ENCODE data around the gene EYA3.

Gene EYA3

GRCh38 chr1:27935721-27936120, 152.7 kb downstream of the EYA3 start:
- no peaks in the 10 kb centered on the region for H3K36me3 ChIP-seq (ENCODE audit: control insufficient read depth in 5 of 5, insufficient read depth in 5 of 5, low read length in 5 of 5)
- no peak overlapping the region for H3K9ac ChIP-seq (ENCODE audit: low read length in 5 of 5)
- no peak overlapping the region for H3K27ac ChIP-seq (ENCODE audit: low read depth, low read length)
- H3K9me3 ChIP-seq (ENCODE audit: control insufficient read depth in 5 of 5, low read length in 5 of 5), result no peaks in the 10 kb centered on the region
- H3K4me3 ChIP-seq (ENCODE audit: low read depth in 1 of 5, low read length in 5 of 5), result no peak overlapping the region
- H3K4me1 ChIP-seq (ENCODE audit: control insufficient read depth in 5 of 5, insufficient read depth in 5 of 5, low read length in 5 of 5), result peaks cover 0 to 13% (median 9%) of the 10 kb centered on the region in 5 donors
- peaks cover 11 to 17% (median 13%) of the 10 kb centered on the region in 5 donors for H3K27me3 ChIP-seq (ENCODE audit: control insufficient read depth in 5 of 5, insufficient read depth in 4 of 5, low read length in 5 of 5)

DNA sequence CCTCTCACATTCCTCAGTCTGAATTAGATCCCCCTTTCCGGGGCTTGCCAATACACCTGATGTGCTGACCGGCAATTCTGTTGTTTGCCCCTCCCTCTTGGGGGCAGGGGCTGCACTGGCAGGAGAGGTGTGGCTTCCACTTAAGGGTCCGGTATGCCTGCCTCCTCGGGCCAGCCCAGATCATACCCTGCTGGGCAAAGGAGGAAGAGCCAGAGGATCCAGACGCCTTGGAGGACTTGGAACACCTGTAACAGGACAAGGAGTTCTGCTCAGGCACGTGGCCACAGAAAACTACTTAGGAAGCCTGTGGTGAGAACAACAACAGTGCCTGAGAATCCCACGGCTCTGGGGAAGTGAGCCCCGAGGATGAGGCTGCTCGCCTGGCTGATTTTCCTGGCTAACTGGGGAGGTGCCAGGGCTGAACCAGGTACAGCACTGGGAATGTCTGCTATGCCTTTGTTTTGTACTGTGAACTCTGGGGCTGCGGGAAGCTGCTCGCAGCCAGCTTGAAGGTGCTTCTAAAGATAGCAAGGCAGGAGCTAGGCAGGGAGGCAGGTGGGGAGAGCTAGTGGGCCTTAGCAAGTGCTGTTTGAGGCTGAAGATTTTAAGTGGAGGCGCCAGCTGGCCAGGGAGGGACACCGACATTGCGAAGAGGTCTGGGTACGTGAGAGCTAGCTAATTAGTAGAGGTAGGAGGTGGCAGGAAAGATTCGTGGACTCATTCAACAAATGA, 153.4 kb downstream of the EYA3 start, which contains the start of gene SMPDL3B:
Gene SMPDL3B (plus strand): TSS at position 183 of the 732 bp plus-strand sequence. CDS start 184 bp downstream, at position 367.
- H3K9me3 ChIP-seq (ENCODE audit: control insufficient read depth in 5 of 5, low read length in 5 of 5), result no peaks in the 10 kb centered on the region
- peak within 1 kb of the TSS in 2 of 5 donors; percentile 13 to 29 for H3K4me3 ChIP-seq (ENCODE audit: low read depth in 1 of 5, low read length in 5 of 5)
- H3K27me3 ChIP-seq (ENCODE audit: control insufficient read depth in 5 of 5, insufficient read depth in 4 of 5, low read length in 5 of 5), result peaks cover 11 to 17% (median 13%) of the 10 kb centered on the region in 5 donors
- H3K4me1 ChIP-seq (ENCODE audit: control insufficient read depth in 5 of 5, insufficient read depth in 5 of 5, low read length in 5 of 5), result peaks cover 0 to 13% (median 9%) of the 10 kb centered on the region in 5 donors
- peak within 1 kb of the TSS in 1 of 5 donors; percentile 48 for H3K9ac ChIP-seq (ENCODE audit: low read length in 5 of 5)
- no peaks in the 10 kb centered on the region for H3K36me3 ChIP-seq (ENCODE audit: control insufficient read depth in 5 of 5, insufficient read depth in 5 of 5, low read length in 5 of 5)
- H3K27ac ChIP-seq (ENCODE audit: low read depth, low read length), result no peak within 1 kb of the TSS

DNA sequence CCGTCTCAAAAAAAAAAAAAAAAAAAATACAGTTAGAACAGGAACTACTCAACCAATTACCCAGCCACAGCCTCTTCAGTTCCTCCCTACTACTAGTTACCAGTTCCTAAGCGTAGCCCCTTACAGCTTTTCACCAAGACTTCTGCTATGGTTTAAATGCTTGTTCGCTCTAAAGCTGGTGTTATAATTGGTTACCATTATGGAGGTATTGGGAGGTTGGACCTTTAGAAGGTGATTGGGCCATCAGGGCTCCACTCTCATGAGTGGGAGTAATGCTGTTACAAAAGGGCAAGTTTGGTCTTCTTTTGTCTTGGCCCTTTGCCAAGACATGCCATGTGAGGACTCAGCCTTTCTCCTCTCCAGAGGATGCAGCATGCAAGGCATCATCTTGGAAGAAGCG, 156.7 kb downstream of the EYA3 start:
- H3K4me1 ChIP-seq (ENCODE audit: control insufficient read depth in 5 of 5, insufficient read depth in 5 of 5, low read length in 5 of 5), result peaks cover 0 to 13% (median 9%) of the 10 kb centered on the region in 5 donors
- no peaks in the 10 kb centered on the region for H3K9me3 ChIP-seq (ENCODE audit: control insufficient read depth in 5 of 5, low read length in 5 of 5)
- no peak overlapping the region for H3K27ac ChIP-seq (ENCODE audit: low read depth, low read length)
- H3K9ac ChIP-seq (ENCODE audit: low read length in 5 of 5), result no peak overlapping the region
- peaks cover 11 to 17% (median 13%) of the 10 kb centered on the region in 5 donors for H3K27me3 ChIP-seq (ENCODE audit: control insufficient read depth in 5 of 5, insufficient read depth in 4 of 5, low read length in 5 of 5)
- H3K36me3 ChIP-seq (ENCODE audit: control insufficient read depth in 5 of 5, insufficient read depth in 5 of 5, low read length in 5 of 5), result no peaks in the 10 kb centered on the region
- no peak overlapping the region for H3K4me3 ChIP-seq (ENCODE audit: low read depth in 1 of 5, low read length in 5 of 5)

DNA sequence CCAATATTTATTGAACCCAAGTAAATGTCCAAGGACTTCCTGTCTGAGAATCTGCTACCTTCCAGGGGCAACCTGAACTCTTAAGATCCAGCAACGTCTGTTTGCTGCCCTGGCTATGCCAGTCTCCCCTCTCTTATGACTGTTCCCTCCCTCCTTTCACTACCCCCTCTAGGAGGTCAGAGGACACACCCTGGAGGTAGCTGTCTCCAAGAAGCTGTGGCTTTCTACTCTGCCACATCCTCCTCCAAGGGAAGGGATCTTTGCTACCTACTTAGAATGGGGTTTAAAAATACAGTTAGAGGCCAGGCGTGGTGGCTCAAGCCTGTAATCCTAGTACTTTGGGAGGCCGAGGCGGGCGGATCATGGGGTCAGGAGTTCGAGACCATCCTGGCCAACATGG, 157.2 kb downstream of the EYA3 start:
- Histone ChIP-seq H3K9me3 (ENCODE audit: control insufficient read depth in 5 of 5, low read length in 5 of 5) (no peaks in the 10 kb centered on the region), H3K4me1 (ENCODE audit: control insufficient read depth in 5 of 5, insufficient read depth in 5 of 5, low read length in 5 of 5) (peaks cover 0 to 13% (median 9%) of the 10 kb centered on the region in 5 donors), H3K9ac (ENCODE audit: low read length in 5 of 5) (no peak overlapping the region), H3K36me3 (ENCODE audit: control insufficient read depth in 5 of 5, insufficient read depth in 5 of 5, low read length in 5 of 5) (no peaks in the 10 kb centered on the region), H3K27me3 (ENCODE audit: control insufficient read depth in 5 of 5, insufficient read depth in 4 of 5, low read length in 5 of 5) (peaks cover 11 to 17% (median 13%) of the 10 kb centered on the region in 5 donors), H3K27ac (ENCODE audit: low read depth, low read length) (no peak overlapping the region), H3K4me3 (ENCODE audit: low read depth in 1 of 5, low read length in 5 of 5) (no peak overlapping the region)

GRCh38 chr1:27928216-27928954, 160.0 kb downstream of the EYA3 start:
- H3K4me1 ChIP-seq (ENCODE audit: control insufficient read depth in 5 of 5, insufficient read depth in 5 of 5, low read length in 5 of 5), result peaks cover 0 to 3% (median 0%) of the 10 kb centered on the region in 5 donors
- H3K9ac ChIP-seq (ENCODE audit: low read length in 5 of 5), result no peak overlapping the region
- no peak overlapping the region for H3K4me3 ChIP-seq (ENCODE audit: low read depth in 1 of 5, low read length in 5 of 5)
- H3K27ac ChIP-seq (ENCODE audit: low read depth, low read length), result no peak overlapping the region
- no peaks in the 10 kb centered on the region for H3K27me3 ChIP-seq (ENCODE audit: control insufficient read depth in 5 of 5, insufficient read depth in 4 of 5, low read length in 5 of 5)
- no peaks in the 10 kb centered on the region for H3K36me3 ChIP-seq (ENCODE audit: control insufficient read depth in 5 of 5, insufficient read depth in 5 of 5, low read length in 5 of 5)
- H3K9me3 ChIP-seq (ENCODE audit: control insufficient read depth in 5 of 5, low read length in 5 of 5), result no peaks in the 10 kb centered on the region

- no peaks in the 10 kb centered on the region for H3K4me1 ChIP-seq (ENCODE audit: control insufficient read depth in 5 of 5, insufficient read depth in 5 of 5, low read length in 5 of 5)
- no peaks in the 10 kb centered on the region for H3K9me3 ChIP-seq (ENCODE audit: control insufficient read depth in 5 of 5, low read length in 5 of 5)
- H3K4me3 ChIP-seq (ENCODE audit: low read depth in 1 of 5, low read length in 5 of 5), result no peak overlapping the region
These were observed 166.1 kb downstream of the EYA3 start for GRCh38 chr1:27922272-27922671.

More at GRCh38 chr1:27922272-27922671, 166.1 kb downstream of the EYA3 start:
- Histone ChIP-seq H3K27ac (ENCODE audit: low read depth, low read length) (no peak overlapping the region), H3K9ac (ENCODE audit: low read length in 5 of 5) (no peak overlapping the region), H3K27me3 (ENCODE audit: control insufficient read depth in 5 of 5, insufficient read depth in 4 of 5, low read length in 5 of 5) (no peaks in the 10 kb centered on the region), H3K36me3 (ENCODE audit: control insufficient read depth in 5 of 5, insufficient read depth in 5 of 5, low read length in 5 of 5) (no peaks in the 10 kb centered on the region)

Measured in subcutaneous abdominal adipose tissue (tissue), 5 donors.